ENCODE results near the gene BCLAF1.
"Not testable (repeated sequence)": the region's sequence is repeated elsewhere in the genome, so short reads cannot be mapped to it uniquely, and the experiment has no call there.

Gene BCLAF1

DNA sequence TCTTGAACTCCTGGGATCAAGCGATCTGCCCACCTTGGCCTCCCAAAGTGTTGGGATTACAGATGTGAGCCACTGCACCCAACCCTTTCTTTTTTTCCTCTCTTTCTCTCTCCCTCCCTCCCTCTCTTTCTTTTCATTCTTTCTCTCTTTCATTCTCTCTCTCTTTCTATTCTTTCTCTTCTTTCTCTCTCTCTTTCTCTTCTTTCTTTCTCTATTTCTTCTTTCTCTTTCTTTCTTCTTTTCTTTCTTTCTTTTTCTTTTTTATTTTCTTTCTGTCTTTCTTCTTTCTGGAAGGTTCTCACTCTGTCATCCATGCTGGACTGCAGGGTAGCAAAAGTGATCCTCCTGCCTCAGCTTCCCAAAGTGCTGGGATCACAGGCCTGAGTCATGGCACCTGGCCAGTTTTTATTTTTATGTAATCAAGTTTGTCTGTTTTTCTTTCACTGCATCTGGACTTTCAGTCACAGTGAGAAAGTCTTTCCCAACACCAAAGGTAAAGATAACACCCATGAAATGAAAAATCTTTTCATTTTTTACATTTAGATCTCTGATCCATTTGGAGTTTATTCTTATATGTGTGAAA is 20.2 kb upstream of the BCLAF1 start:
- Histone ChIP-seq H2AFZ (ENCODE audit: low read length) (no peak overlapping the region), H3F3A (ENCODE audit: insufficient read depth, low read length) (no peaks in the 10 kb centered on the region), H3K36me3 (replicated peaks; ENCODE audit: insufficient read depth, low read length) (no peaks in the 10 kb centered on the region), H3K27me3 (replicated peaks; ENCODE audit: insufficient read depth, low read length) (no peaks in the 10 kb centered on the region), H3K79me2 (ENCODE audit: low read length) (no peaks in the 10 kb centered on the region), H3K27ac (ENCODE audit: low read length) (no peak overlapping the region), H4K20me1 (ENCODE audit: insufficient read depth, low read length) (no peaks in the 10 kb centered on the region), H3K9me3 (replicated peaks; ENCODE audit: insufficient read depth, low read length) (no peaks in the 10 kb centered on the region), H3K9ac (ENCODE audit: low read length) (no peak overlapping the region), H3K4me1 (ENCODE audit: low read length) (no peaks in the 10 kb centered on the region), H3K4me3 (ENCODE audit: low read length) (no peak overlapping the region), H3K4me2 (ENCODE audit: low read depth, low read length) (no peak overlapping the region), H3K9me2 (replicated peaks; ENCODE audit: insufficient read depth, low read length) (no peaks in the 10 kb centered on the region)
- DNase-seq = no peak
- TF ChIP-seq EZH2phosphoT487 (IDR thresholded peaks at IDR 0.05; ENCODE audit: low read length) (no peak), EZH2 (optimal IDR thresholded peaks at IDR 0.05; ENCODE audit: low read depth, low read length) (no peak)
- TF ChIP-seq, protein P1, sequence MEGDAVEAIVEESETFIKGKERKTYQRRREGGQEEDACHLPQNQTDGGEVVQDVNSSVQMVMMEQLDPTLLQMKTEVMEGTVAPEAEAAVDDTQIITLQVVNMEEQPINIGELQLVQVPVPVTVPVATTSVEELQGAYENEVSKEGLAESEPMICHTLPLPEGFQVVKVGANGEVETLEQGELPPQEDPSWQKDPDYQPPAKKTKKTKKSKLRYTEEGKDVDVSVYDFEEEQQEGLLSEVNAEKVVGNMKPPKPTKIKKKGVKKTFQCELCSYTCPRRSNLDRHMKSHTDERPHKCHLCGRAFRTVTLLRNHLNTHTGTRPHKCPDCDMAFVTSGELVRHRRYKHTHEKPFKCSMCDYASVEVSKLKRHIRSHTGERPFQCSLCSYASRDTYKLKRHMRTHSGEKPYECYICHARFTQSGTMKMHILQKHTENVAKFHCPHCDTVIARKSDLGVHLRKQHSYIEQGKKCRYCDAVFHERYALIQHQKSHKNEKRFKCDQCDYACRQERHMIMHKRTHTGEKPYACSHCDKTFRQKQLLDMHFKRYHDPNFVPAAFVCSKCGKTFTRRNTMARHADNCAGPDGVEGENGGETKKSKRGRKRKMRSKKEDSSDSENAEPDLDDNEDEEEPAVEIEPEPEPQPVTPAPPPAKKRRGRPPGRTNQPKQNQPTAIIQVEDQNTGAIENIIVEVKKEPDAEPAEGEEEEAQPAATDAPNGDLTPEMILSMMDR (IDR thresholded peaks at IDR 0.05; ENCODE audit: low read length) = no peak

- DNase-seq = no peak
- Histone ChIP-seq H3K4me1 (ENCODE audit: low read length) (no peaks in the 10 kb centered on the region), H2AFZ (ENCODE audit: low read length) (no peak overlapping the region), H4K20me1 (ENCODE audit: insufficient read depth, low read length) (no peaks in the 10 kb centered on the region), H3K27ac (ENCODE audit: low read length) (no peak overlapping the region), H3K27me3 (replicated peaks; ENCODE audit: insufficient read depth, low read length) (no peaks in the 10 kb centered on the region), H3K9me2 (replicated peaks; ENCODE audit: insufficient read depth, low read length) (no peaks in the 10 kb centered on the region), H3K9ac (ENCODE audit: low read length) (no peak overlapping the region), H3K4me2 (ENCODE audit: low read depth, low read length) (no peak overlapping the region), H3K9me3 (replicated peaks; ENCODE audit: insufficient read depth, low read length) (no peaks in the 10 kb centered on the region), H3K36me3 (replicated peaks; ENCODE audit: insufficient read depth, low read length) (no peaks in the 10 kb centered on the region), H3K4me3 (ENCODE audit: low read length) (no peak overlapping the region), H3K79me2 (ENCODE audit: low read length) (no peaks in the 10 kb centered on the region), H3F3A (ENCODE audit: insufficient read depth, low read length) (no peaks in the 10 kb centered on the region)
- TF ChIP-seq EZH2 (optimal IDR thresholded peaks at IDR 0.05; ENCODE audit: low read depth, low read length) (no peak), EZH2phosphoT487 (IDR thresholded peaks at IDR 0.05; ENCODE audit: low read length) (no peak)
- TF ChIP-seq, protein P1 (IDR thresholded peaks at IDR 0.05; ENCODE audit: low read length) = no peak
Measured at GRCh38 chr6:136309171-136309570, 19.5 kb upstream of the BCLAF1 start.

DNA sequence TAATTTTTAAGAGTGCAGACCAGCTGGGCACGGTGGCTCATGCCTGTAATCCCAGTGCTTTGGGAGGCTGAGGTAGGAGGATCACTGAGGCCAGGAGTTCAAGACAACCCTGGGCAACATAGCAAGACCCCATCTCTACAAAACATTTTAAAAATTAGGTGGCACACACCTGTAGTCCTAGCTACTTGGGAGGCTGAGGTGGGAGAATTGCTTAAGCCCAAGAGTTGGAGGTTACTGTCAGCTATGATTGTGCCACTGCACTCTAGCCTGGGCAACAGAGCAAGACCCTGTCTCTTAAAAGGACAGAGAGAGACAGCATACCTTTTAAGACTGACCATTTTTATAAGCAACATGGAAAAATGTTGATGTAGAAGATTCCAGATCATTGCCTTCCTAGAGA is 18.8 kb upstream of the BCLAF1 start:
- H3K27ac ChIP-seq (ENCODE audit: low read length) = not testable (repeated sequence)

GRCh38 chr6:136307351-136307750 is 17.7 kb upstream of the BCLAF1 start:
- TF ChIP-seq EZH2phosphoT487 (IDR thresholded peaks at IDR 0.05; ENCODE audit: low read length) = no peak
- TF ChIP-seq, protein P1 (IDR thresholded peaks at IDR 0.05; ENCODE audit: low read length) = no peak
- TF ChIP-seq EZH2 (optimal IDR thresholded peaks at IDR 0.05; ENCODE audit: low read depth, low read length) = no peak
- H3K27ac ChIP-seq (ENCODE audit: low read length) = no peak overlapping the region
- no peak for DNase-seq

More for the DNA sequence above, 18.8 kb upstream of the BCLAF1 start:
- not testable (repeated sequence) for H3K4me2 ChIP-seq (ENCODE audit: low read depth, low read length); H3K79me2 ChIP-seq (ENCODE audit: low read length); H3K9me2 ChIP-seq (replicated peaks; ENCODE audit: insufficient read depth, low read length); DNase-seq; H3K36me3 ChIP-seq (replicated peaks; ENCODE audit: insufficient read depth, low read length); H3K4me1 ChIP-seq (ENCODE audit: low read length); H3K9me3 ChIP-seq (replicated peaks; ENCODE audit: insufficient read depth, low read length); H3K4me3 ChIP-seq (ENCODE audit: low read length); H3K27me3 ChIP-seq (replicated peaks; ENCODE audit: insufficient read depth, low read length); H2AFZ ChIP-seq (ENCODE audit: low read length); H3F3A ChIP-seq (ENCODE audit: insufficient read depth, low read length); H4K20me1 ChIP-seq (ENCODE audit: insufficient read depth, low read length); H3K9ac ChIP-seq (ENCODE audit: low read length)

More at GRCh38 chr6:136307351-136307750, 17.7 kb upstream of the BCLAF1 start:
- Histone ChIP-seq H3K4me2 (ENCODE audit: low read depth, low read length) (no peak overlapping the region), H3F3A (ENCODE audit: insufficient read depth, low read length) (no peaks in the 10 kb centered on the region), H3K9ac (ENCODE audit: low read length) (no peak overlapping the region), H3K9me2 (replicated peaks; ENCODE audit: insufficient read depth, low read length) (no peaks in the 10 kb centered on the region), H3K9me3 (replicated peaks; ENCODE audit: insufficient read depth, low read length) (no peaks in the 10 kb centered on the region), H4K20me1 (ENCODE audit: insufficient read depth, low read length) (no peaks in the 10 kb centered on the region), H3K27me3 (replicated peaks; ENCODE audit: insufficient read depth, low read length) (no peaks in the 10 kb centered on the region), H3K79me2 (ENCODE audit: low read length) (no peaks in the 10 kb centered on the region), H3K36me3 (replicated peaks; ENCODE audit: insufficient read depth, low read length) (no peaks in the 10 kb centered on the region), H3K4me1 (ENCODE audit: low read length) (no peaks in the 10 kb centered on the region), H3K4me3 (ENCODE audit: low read length) (no peak overlapping the region), H2AFZ (ENCODE audit: low read length) (no peak overlapping the region)

All from MM.1S (cell line).